Measurements from ENCODE around the gene GLIPR1.

DNA sequence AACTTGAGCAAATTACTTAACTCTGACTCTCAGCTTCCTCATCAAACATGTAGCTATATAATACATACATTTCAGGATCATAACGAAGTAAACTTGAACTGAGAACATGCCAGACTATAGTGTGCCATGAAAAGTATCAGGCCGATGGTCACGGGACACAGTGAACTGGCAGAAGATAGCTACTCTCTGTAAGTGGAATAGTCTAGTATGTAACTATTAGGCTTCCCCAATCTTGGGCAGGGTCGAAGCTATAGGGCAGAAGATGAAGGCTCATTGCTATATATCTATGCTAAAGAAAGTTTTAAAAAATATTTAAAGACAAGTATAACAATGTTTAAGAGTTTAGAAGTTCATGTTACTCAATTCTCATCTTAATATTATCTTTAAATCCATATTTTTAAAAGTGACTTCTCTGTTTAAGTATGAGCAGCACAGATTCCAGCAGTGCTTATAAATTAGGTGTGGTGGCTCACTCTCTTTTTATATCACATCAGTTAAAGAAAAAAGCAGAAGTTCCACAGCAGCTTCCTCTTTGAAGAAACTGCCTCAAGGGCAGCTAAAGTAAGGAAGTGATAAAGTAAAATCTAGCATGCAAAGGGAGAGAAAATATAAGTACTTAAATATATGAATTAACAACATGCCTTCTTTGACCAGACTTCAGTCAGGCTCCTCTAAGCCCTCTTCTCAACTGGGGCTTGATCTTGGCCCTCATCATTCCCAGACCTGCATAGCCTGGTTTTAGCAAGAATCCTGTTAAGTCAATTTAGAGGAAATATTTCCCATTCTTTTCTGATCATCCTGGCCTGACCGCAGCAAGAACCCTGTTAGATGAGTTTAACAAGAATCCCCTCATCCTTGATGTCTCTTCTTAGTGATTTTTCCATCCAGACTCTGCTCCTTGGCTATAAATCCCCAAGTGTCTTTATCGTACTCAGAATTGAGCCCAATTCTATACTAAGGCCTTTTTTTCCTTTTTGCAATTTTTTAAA, 8.4 kb upstream of the GLIPR1 start:
- no peak for TF ChIP-seq GATA2 (IDR thresholded peaks at IDR 0.05; ENCODE audit: low read depth, low read length)
- no peak for TF ChIP-seq GATA3 (IDR thresholded peaks at IDR 0.05; ENCODE audit: low read depth, low read length)
